Activated CD4-positive, CD25-positive, alpha-beta regulatory T cell treated with anti-CD3 and anti-CD28 coated beads, Interleukin-2, amount 50 U/mL, for 24 hours (primary cell): ENCODE results near the gene PLCH1.

ENCODE experiments used
- ATAC-seq, 2 donors: fragments of 150-1000 bp; cut with Tn5 transposase; one replicate each; pipeline ENCODE4 v1.10.0; 2021; ENCODE audit warnings: mild to moderate bottlenecking in 1 of 2, moderate library complexity in 1 of 2

The PLCH1 gene

DNA sequence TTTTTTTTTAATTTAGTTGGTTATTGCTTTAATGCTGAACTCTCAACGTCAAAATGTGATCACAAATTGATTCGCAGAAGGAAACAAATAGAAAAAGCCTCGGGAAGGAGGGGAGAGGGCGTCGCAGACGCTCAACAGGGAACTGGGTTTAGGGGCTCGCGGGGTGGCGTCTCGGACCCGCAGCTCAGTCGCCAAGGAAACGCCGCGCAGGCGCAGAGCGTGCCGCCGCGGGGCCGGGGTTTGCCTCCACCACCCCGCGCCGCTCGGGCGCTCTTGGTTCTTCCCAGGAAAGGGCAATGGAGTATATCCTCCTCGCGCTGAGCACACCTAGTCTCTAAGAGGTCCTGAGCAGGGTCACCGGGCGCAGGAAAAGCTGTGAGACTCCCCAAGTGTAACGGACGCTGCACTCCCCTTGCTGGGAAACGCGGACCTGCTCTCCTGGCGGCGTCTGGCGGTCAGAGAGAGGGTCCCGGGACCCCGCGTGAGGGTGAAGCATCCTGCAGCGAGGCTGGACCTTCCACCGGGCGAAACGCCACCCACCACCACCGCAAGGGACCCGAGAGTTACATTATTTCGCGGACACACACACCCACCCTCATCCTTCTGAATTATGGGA is 753 bp downstream of the PLCH1 start:
- peak; percentile 11 to 36 for ATAC-seq

DNA sequence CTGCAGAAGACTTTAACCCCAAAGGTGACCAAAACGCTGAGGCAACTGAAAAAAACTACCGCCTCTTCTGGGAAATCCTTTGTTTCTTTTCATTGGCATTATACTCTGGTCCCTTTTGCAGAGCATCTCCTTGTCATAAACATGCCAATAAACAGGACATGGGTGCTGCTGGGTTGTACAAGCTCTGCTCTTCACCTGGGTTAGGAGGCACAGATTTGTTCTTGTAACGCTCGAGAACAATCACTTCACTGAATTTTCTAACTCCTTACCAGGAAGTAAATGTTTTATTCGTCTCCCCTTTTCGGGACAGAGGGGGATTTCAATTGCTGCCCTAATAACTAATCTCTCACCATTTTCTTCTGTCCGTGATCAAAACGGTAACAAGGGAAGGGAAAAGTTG is 1.3 kb downstream of the PLCH1 start:
- ATAC-seq = no peak

GRCh38 chr3:155742349-155742965 is 2.4 kb downstream of the PLCH1 start:
- no peak for ATAC-seq

DNA sequence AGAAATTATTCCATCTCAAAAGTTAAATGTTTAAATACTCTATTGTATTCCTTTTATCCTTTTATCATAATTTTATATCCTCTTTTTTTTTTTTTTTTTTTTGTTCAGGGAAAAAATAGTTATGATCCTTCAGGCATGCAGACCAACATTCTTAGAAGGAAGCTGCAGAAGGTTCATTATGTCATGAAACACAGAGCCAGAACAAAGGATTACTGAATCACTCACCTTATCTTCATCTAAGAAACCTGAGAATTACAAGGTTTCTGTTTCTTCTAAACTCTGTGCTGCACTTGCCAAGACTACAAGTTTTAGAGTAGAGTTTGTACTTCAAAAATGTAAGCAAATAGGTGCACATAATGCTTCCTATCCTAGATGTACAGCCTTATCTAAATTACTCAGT is 3.3 kb downstream of the PLCH1 start:
- ATAC-seq = no peak

DNA sequence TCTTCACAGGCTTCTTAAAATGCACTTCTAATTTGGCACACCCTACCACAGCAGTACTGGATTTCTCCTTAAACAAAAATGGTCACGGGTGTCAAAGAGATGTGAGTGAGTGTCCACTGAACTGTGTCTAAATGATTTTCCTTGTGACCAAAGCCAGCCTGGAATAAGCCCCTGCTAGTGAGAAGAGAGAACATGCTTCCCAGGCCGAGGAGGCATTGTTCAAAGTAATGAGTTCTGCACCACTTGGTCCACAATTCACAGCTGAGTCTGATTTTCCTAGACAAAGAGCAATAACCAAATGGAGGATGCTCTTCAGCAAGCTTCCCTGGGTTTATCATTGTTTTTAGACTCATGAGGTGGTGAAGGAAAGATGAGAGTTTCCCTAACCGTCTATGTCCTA is 3.8 kb downstream of the PLCH1 start:
- no peak for ATAC-seq

DNA sequence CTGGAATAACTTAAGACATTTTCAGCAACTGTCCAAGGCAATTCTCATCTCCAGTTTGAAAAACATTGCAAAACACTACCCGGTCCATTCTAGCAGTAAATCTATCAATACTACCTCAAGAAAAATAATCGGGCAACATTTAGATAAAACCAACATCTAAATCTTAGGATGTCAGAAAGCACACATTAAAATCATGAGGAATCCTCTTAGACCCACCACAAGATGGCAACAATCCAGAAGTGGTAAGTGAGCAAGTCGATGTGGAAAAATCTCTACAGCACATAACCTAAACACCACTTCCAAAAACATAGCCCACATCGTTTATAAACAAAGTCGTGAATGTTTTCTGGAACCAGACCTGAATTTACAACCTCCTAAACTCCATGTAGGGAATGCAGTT is 5.7 kb downstream of the PLCH1 start:
- no peak for ATAC-seq

GRCh38 chr3:155738580-155739076 is 6.2 kb downstream of the PLCH1 start:
- ATAC-seq = no peak

GRCh38 chr3:155737844-155738460 is 6.9 kb downstream of the PLCH1 start:
- no peak for ATAC-seq

GRCh38 chr3:155736381-155736780 is 8.5 kb downstream of the PLCH1 start:
- ATAC-seq = no peak

- no peak for ATAC-seq
Measured at GRCh38 chr3:155730843-155731242, 14.0 kb downstream of the PLCH1 start.

- no peak for ATAC-seq
Measured at GRCh38 chr3:155727836-155728235, 17.0 kb downstream of the PLCH1 start.

GRCh38 chr3:155714295-155714718 is 30.6 kb downstream of the PLCH1 start:
- no peak for ATAC-seq

GRCh38 chr3:155712008-155712407 is 32.9 kb downstream of the PLCH1 start:
- peak in 1 of 2 donors; percentile 30 for ATAC-seq

DNA sequence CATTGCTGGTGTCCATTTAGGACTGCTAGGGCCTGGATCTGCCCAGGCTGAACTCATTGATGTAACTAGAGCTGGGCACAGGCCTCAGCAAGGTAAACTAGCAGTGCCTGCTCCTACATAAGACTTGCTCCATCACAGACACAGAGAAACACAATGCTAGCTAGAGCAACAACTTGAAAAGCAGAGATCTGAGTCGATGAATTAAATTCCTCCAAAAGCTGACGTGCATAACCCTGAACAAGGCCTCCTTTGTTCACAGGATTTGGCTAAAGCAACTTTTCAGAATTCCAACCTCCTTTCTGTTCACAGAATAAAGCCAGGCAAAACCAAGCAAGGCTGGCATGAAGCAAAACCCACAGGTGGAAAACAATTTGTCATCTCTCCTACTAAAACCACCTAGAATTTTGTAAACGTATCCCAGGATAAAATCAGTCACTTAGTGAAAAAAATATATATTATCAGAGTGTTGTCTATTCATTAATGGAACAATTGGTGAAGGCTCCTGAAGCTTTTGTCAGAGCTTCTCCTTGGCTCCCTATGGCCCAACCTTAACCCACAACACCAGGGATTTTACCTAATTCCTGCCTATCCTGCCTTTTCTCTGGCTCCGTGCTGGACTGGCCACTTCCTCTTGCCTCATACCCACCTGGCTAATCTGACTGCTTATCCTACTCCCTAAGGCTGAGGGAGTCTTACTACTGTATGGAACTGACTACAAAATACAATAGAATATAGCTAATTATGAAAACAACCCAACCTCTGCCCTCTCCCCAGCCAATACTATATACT is 39.9 kb downstream of the PLCH1 start:
- ATAC-seq = no peak

DNA sequence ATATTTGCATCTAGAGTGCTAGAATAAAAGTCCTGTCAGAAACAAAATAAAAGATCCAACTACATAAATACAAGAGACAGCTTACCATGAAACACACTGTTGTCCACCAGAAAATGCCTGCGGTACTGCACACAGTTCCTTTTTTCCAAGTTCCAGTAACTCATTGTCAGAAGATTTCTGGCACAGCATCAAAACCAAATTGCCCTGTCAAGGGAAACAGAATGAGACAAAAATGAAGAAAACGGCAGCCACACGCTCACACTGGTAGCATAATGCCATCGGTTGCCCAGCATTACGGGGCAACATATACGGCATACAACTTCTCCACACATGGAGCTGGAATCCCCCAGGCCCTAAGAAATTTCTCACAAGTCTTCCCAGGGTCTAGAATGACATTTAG is 40.8 kb downstream of the PLCH1 start:
- no peak for ATAC-seq

GRCh38 chr3:155702745-155703591 is 41.9 kb downstream of the PLCH1 start:
- ATAC-seq = no peak

GRCh38 chr3:155701882-155702465 is 42.9 kb downstream of the PLCH1 start:
- ATAC-seq = no peak

DNA sequence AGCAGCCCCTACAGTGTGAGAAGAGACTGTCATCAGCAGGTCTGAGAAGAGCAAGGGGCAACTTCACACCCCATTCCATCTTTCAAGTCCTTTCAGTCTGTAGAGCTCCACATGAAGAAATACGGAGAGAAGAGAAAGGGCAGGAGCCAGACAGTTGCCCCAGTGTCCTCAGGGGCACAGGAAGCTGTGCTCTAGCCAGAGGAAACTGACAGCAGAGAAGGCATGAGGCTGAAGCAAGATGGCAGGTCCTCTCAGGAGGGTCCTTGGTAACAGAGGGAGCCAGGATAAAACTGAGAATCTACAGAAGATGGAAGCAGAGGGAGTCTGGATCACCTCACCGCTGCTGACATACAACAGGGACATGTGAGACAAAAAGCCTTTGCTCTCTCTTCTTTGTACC is 47.3 kb downstream of the PLCH1 start:
- no peak for ATAC-seq

- no peak for ATAC-seq
Measured at GRCh38 chr3:155690921-155691320, 54.0 kb downstream of the PLCH1 start.

DNA sequence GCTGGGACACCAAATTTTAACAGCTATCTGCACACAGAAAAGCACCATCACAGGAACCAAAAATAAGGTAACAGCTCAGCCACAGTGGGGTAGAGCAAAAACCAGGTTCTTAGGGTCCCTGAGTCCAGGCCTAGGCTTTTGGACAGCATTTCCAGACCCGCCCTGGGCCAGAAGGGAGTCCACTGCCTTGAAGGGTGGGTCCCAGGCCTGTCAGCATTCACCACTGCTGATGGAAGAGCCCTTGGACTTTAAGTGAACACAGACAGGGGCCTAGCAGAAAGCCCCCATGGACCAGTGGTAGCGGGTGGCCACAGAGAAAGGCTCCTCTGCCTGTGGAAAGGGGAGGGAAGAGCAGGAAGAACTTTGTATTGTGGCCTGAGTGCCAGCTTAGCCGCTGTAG is 56.4 kb downstream of the PLCH1 start:
- no peak for ATAC-seq

DNA sequence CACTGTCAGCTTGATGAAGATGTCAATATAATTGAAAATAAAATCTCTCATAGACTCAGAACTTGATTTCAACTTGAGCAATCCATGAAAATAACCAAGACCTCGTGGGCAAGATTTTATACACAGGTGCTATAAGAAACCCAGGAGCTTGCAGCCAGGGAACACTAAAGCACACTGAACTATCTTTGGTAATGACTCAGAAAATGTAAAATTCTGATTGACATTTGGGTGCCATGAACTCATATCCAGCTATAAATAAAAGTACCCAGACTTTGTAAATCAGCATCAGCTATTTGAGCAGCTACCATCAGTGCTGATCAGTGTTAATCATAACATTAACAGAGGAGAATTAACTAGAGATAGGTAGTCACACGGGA is 61.5 kb downstream of the PLCH1 start:
- ATAC-seq = no peak
